GM12878 (cell line): Measurements from ENCODE around the gene UCKL1.

Experiments
- CTCF ChIP-seq, 3 experiments: IDR thresholded peaks in 2 of 3; conservative IDR thresholded peaks in 1 of 3; 2 replicates each; pipeline ENCODE4 v1.5.1; 2011; ENCODE audit warnings: low read depth in 3 of 3, low read length in 3 of 3, mild to moderate bottlenecking in 3 of 3, control low read depth in 2 of 3, moderate library complexity in 2 of 3, inconsistent platforms in 1 of 3, mixed read lengths in 1 of 3; ENCODE audit not compliant: control insufficient read depth in 2 of 3, insufficient read depth in 1 of 3; ENCODE audit errors: extremely low read depth in 1 of 3
- EP300 ChIP-seq, 2 experiments: fragments of 150-350 bp in 1 of 2; IDR thresholded peaks; 2 replicates each; pipeline ENCODE4 v1.6.1; 2011 to 2012; ENCODE audit warnings: low read depth in 2 of 2, low read length in 2 of 2, borderline replicate concordance in 1 of 2, improper control_type of control experiment in 1 of 2, inconsistent platforms in 1 of 2; ENCODE audit not compliant: control insufficient read depth in 1 of 2
- EZH2 ChIP-seq: IDR thresholded peaks from 2 replicates; pipeline ENCODE4 v1.6.1; 2012; ENCODE audit warnings: low read depth, mild to moderate bottlenecking, control low read depth, inconsistent platforms, low read length, borderline replicate concordance; ENCODE audit not compliant: control insufficient read depth
- IRF3 ChIP-seq: fragments of 450-650 bp; IDR thresholded peaks from 2 replicates; pipeline ENCODE4 v1.6.1; 2014; ENCODE audit warnings: mild to moderate bottlenecking
- MAX ChIP-seq: IDR thresholded peaks from 2 replicates; pipeline ENCODE4 v1.6.1; 2012; ENCODE audit warnings: low read depth, low read length, improper control_type of control experiment
- MXI1 ChIP-seq: fragments of 150-350 bp; IDR thresholded peaks from 2 replicates; pipeline ENCODE4 v1.6.1; 2011; ENCODE audit warnings: low read depth, mild to moderate bottlenecking, inconsistent platforms, low read length, improper control_type of control experiment
- POLR2A ChIP-seq: IDR thresholded peaks from 2 replicates; pipeline ENCODE4 v1.6.1; 2011; ENCODE audit warnings: low read depth, mild to moderate bottlenecking, low read length
- POLR2AphosphoS5 ChIP-seq: IDR thresholded peaks from 2 replicates; pipeline ENCODE4 v1.6.1; 2011; ENCODE audit warnings: mild to moderate bottlenecking, low read length, inconsistent platforms
- REST ChIP-seq: IDR thresholded peaks from 2 replicates; pipeline ENCODE4 v1.6.1; 2012; ENCODE audit warnings: mild to moderate bottlenecking, low read depth, low read length
- RUNX3 ChIP-seq: IDR thresholded peaks from 2 replicates; pipeline ENCODE4 v1.6.1; 2012; ENCODE audit warnings: low read length, inconsistent platforms
- YBX1 ChIP-seq: fragments of 450-650 bp; IDR thresholded peaks from 2 replicates; pipeline ENCODE4 v1.6.1; 2016; ENCODE audit warnings: antibody characterized with exemption

GRCh38 chr20:63900413-63900812, 55.8 kb downstream of the UCKL1 start:
- TF ChIP-seq POLR2AphosphoS5 (no peak), MAX (no peak), REST (no peak), CTCF (IDR thresholded peaks at IDR 0.05 in 2 of 3, conservative IDR thresholded peaks at IDR 0.05 in 1 of 3; ENCODE audit: control insufficient read depth in 2 of 3, extremely low read depth in 1 of 3, insufficient read depth in 1 of 3, low read depth in 3 of 3, low read length in 3 of 3) (no peak), YBX1 (no peak), POLR2A (no peak), EZH2 (no peak), IRF3 (no peak), EP300 (IDR thresholded peaks at IDR 0.05; ENCODE audit: borderline replicate concordance in 1 of 2, control insufficient read depth in 1 of 2, low read depth in 2 of 2, low read length in 2 of 2) (no peak), RUNX3 (no peak), MXI1 (no peak)
